HEK293 (cell line): ENCODE data around the gene SORT1.

Experiments
- CTCF ChIP-seq: fragments of 450-650 bp; formaldehyde crosslinking; IDR thresholded peaks from 2 replicates; pipeline ENCODE4 v1.5.1; 2016; ENCODE audit warnings: missing biosample characterization, missing genetic modification characterization
- KLF10 ChIP-seq: fragments of 450-650 bp; IDR thresholded peaks from 2 replicates; pipeline ENCODE4 v1.5.1; 2018; ENCODE audit warnings: missing biosample characterization, mild to moderate bottlenecking, missing genetic modification characterization
- MEIS1 ChIP-seq: sonication (generic); formaldehyde crosslinking; IDR thresholded peaks from 2 replicates; pipeline ENCODE4 v1.8.1; 2022; ENCODE audit warnings: missing genetic modification reagents, mild to moderate bottlenecking, borderline replicate concordance
- ZNF37A ChIP-seq: fragments of 450-650 bp; IDR thresholded peaks from 2 replicates; pipeline ENCODE4 v1.5.1; 2018; ENCODE audit warnings: missing biosample characterization, missing genetic modification characterization
- ZNF416 ChIP-seq: fragments of 450-650 bp; formaldehyde crosslinking; IDR thresholded peaks from 2 replicates; pipeline ENCODE4 v1.5.1; 2016; ENCODE audit warnings: missing biosample characterization, missing genetic modification characterization
- ZNF645 ChIP-seq: fragments of 450-650 bp; formaldehyde crosslinking; IDR thresholded peaks from 2 replicates; pipeline ENCODE4; 2016; ENCODE audit warnings: missing biosample characterization, missing genetic modification characterization
- ZNF670 ChIP-seq: fragments of 450-650 bp; formaldehyde crosslinking; IDR thresholded peaks from 2 replicates; pipeline ENCODE4 v1.5.1; 2016; ENCODE audit warnings: missing biosample characterization, missing genetic modification characterization, low read depth

- no peak for TF ChIP-seq ZNF670 (tag by site-specific recombination)
- no peak for TF ChIP-seq ZNF645 (tag by site-specific recombination)
- no peak for TF ChIP-seq MEIS1 (CRISPR knock-in tag)
- TF ChIP-seq KLF10, result no peak
- no peak for TF ChIP-seq ZNF37A
- no peak for TF ChIP-seq CTCF
- no peak for TF ChIP-seq ZNF416
These were observed 50.2 kb downstream of the SORT1 start for GRCh38 chr1:109347511-109347910.
